Sigmoid colon (tissue), 7 donors: Measurements from ENCODE around the gene SNX5. TPM values are rescaled to one million over a fixed set of nuclear protein-coding genes. Genes with fewer than 3 reads are reported as not detected.
A peak's percentile ranks its signal among the peaks of the same experiment; 100 is the strongest.

Experiments
- DNase-seq: peaks from one replicate; pipeline ENCODE4 v3.0.0-alpha.2; 2019
- H3K27ac ChIP-seq, 4 donors: fragments of 200-600 bp; sonication (generic); one replicate each; pipeline ENCODE4 v1.5.1; 2016 to 2019; ENCODE audit warnings: mild to moderate bottlenecking in 1 of 4
- H3K27me3 ChIP-seq, 3 donors: fragments of 200-600 bp; sonication (generic); one replicate each; pipeline ENCODE4 v1.5.1; 2019; ENCODE audit warnings: mild to moderate bottlenecking in 1 of 3
- H3K36me3 ChIP-seq, 4 donors: fragments of 200-600 bp; sonication (generic); one replicate each; pipeline ENCODE4 v1.5.1; 2016 to 2019
- H3K4me1 ChIP-seq, 4 donors: fragments of 200-600 bp; sonication (generic); one replicate each; pipeline ENCODE4 v1.5.1; 2017 to 2019
- H3K4me3 ChIP-seq, 4 donors: fragments of 200-600 bp; sonication (generic); one replicate each; pipeline ENCODE4 v1.5.1; 2017 to 2019; ENCODE audit warnings: mild to moderate bottlenecking in 2 of 4, moderate library complexity in 1 of 4
- H3K9me3 ChIP-seq, 4 donors: fragments of 200-600 bp in 3 of 4; sonication (generic) in 3 of 4; one replicate each; pipeline versions ENCODE4 v1.5.1 to v1.6.1; 2013 to 2019
- CTCF ChIP-seq, 4 experiments: fragments of 450-650 bp in 3 of 4; fragments of 200-600 bp in 1 of 4; IDR thresholded peaks; one replicate each; pipeline ENCODE4 v1.5.1; 2016 to 2019; ENCODE audit warnings: antibody characterized with exemption in 4 of 4, mild to moderate bottlenecking in 3 of 4, moderate library complexity in 2 of 4
- EP300 ChIP-seq, 4 donors: sonication (generic); formaldehyde crosslinking; IDR thresholded peaks; one replicate each; pipeline ENCODE4 v1.6.1; 2017; ENCODE audit warnings: antibody characterized with exemption in 4 of 4
- POLR2A ChIP-seq, 2 donors: fragments of 450-650 bp; IDR thresholded peaks; one replicate each; pipeline ENCODE4 v1.6.1; 2016; ENCODE audit warnings: antibody characterized with exemption in 2 of 2, mild to moderate bottlenecking in 2 of 2, moderate library complexity in 2 of 2
- POLR2AphosphoS5 ChIP-seq, 4 donors: sonication (generic); formaldehyde crosslinking; IDR thresholded peaks; one replicate each; pipeline ENCODE4 v1.6.1; 2017; ENCODE audit warnings: antibody characterized with exemption in 4 of 4
- WGBS, 2 donors: extraction: QIAGEN DNeasy Blood & Tissue Kit; methylation state at CpG; one replicate each; pipeline ENCODE4 v1.1.7; 2013; 5-methylcytosine and 5-hydroxymethylcytosine counted together
- intact Hi-C: fragments of 100-400 bp; cut with DNase I; formaldehyde crosslinking; loops from one replicate; pipeline ENCODE4 v1.15.1; 2023
- polyA plus RNA-seq, 3 donors: library from polyadenylated mRNA; stranded (reverse); fragments of 200-250 nt; gene quantifications; one replicate each; pipeline ENCODE4 v1.2.3, GENCODE V29; 2013
- total RNA-seq, 4 donors: library from RNA; depleted of rRNA; stranded (reverse); fragments of >200 nt; gene quantifications; one replicate each; pipeline ENCODE4 v1.1.0, GENCODE V29; 2016
- donor health status: healthy with polysubstance abuse.
- donor health status: Bipolar disorder and iron deficiency.
- donor health status: healthy.

The SNX5 gene
- total and polyA plus RNA-seq, 7 donors = 69.0 to 98.5 (median 79.5) TPM

GRCh38 chr20:17905544-17905943 is 63.0 kb downstream of the SNX5 start:
- Histone ChIP-seq H3K27ac (no peak overlapping the region), H3K36me3 (no peaks in the 10 kb centered on the region), H3K27me3 (no peaks in the 10 kb centered on the region), H3K4me1 (peaks cover 0 to 10% (median 8%) of the 10 kb centered on the region in 4 donors), H3K4me3 (no peak overlapping the region), H3K9me3 (no peaks in the 10 kb centered on the region)
- no peak for TF ChIP-seq EP300 (IDR thresholded peaks at IDR 0.05)
- no peak for TF ChIP-seq POLR2AphosphoS5 (IDR thresholded peaks at IDR 0.05)
- no peak for TF ChIP-seq CTCF (IDR thresholded peaks at IDR 0.05)
- no peak for TF ChIP-seq POLR2A (IDR thresholded peaks at IDR 0.05)
- intact Hi-C loops = no loop called here
- DNase-seq = no peak
- 88 to 95% methylated on average over 7 of the region's 7 CpGs for WGBS, 2 donors

DNA sequence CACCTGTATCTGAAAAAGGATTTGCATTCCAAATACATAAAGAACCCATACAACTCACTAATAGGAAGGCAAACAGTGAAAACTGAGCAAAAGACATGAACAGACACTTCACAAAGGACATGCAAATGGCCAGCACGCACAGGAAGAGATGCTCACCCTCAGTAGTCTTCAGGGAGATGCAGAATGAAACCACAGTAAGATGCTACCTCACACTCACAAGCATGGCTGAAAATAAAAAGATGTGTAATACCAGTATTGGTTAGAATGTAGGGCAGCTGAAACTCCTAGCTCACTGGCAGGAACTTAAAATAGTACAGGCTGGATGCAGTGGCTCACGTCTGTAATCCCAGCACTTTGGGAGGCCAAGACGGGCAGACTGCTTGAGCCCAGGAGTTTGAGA is 64.6 kb downstream of the SNX5 start:
- no peaks in the 10 kb centered on the region for H3K4me1 ChIP-seq
- H3K27ac ChIP-seq = no peak overlapping the region
- H3K27me3 ChIP-seq = no peaks in the 10 kb centered on the region
- intact Hi-C loops = loop anchor here (5.0 kb wide), 1 partner anchor 33 kb away; no protein-coding TSS in a partner anchor
- H3K36me3 ChIP-seq = no peaks in the 10 kb centered on the region
- WGBS, 2 donors = 56 to 72% methylated on average over 3 of the region's 3 CpGs
- no peak overlapping the region for H3K4me3 ChIP-seq
- no peak for DNase-seq
- no peaks in the 10 kb centered on the region for H3K9me3 ChIP-seq
- TF ChIP-seq CTCF (IDR thresholded peaks at IDR 0.05) = no peak
- TF ChIP-seq EP300 (IDR thresholded peaks at IDR 0.05) = no peak
- TF ChIP-seq POLR2AphosphoS5 (IDR thresholded peaks at IDR 0.05) = no peak
- no peak for TF ChIP-seq POLR2A (IDR thresholded peaks at IDR 0.05)

DNA sequence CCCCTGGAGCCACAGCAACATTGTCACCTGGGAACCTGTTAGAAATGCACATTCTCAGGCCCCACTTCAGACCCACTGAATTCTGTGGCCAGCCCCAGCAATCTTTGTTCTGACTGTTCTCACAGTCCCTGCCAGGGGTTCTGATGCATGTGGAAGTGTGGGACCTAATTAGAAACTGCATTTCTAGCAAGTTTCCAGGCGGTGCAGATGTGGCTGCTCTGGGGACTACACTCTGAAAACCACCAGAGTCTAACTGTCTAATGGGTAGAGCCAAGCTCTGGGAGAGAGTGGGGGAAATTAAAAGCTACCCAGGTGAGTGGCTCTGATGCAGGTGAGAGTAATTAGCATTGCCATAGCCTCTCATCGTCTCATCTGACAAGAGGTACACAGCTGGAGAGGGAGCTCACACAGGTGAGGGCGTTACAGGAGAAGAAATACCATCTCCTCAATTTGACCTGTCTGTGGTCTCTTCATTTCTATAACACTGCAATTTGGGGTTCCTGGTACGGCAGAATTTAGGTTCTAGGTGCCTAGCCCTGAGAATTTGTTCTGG is 66.0 kb downstream of the SNX5 start:
- H3K4me1 ChIP-seq = no peaks in the 10 kb centered on the region
- no peak overlapping the region for H3K4me3 ChIP-seq
- H3K36me3 ChIP-seq = no peaks in the 10 kb centered on the region
- no peaks in the 10 kb centered on the region for H3K9me3 ChIP-seq
- intact Hi-C loops = loop anchor here (5.0 kb wide), 1 partner anchor 35 kb away; no protein-coding TSS in a partner anchor
- no peak for DNase-seq
- WGBS, 2 donors = 83 to 91% methylated on average over 4 of the region's 4 CpGs
- no peak overlapping the region for H3K27ac ChIP-seq
- no peaks in the 10 kb centered on the region for H3K27me3 ChIP-seq
- no peak for TF ChIP-seq POLR2AphosphoS5 (IDR thresholded peaks at IDR 0.05)
- no peak for TF ChIP-seq EP300 (IDR thresholded peaks at IDR 0.05)
- TF ChIP-seq CTCF (IDR thresholded peaks at IDR 0.05) = no peak
- TF ChIP-seq POLR2A (IDR thresholded peaks at IDR 0.05) = no peak

DNA sequence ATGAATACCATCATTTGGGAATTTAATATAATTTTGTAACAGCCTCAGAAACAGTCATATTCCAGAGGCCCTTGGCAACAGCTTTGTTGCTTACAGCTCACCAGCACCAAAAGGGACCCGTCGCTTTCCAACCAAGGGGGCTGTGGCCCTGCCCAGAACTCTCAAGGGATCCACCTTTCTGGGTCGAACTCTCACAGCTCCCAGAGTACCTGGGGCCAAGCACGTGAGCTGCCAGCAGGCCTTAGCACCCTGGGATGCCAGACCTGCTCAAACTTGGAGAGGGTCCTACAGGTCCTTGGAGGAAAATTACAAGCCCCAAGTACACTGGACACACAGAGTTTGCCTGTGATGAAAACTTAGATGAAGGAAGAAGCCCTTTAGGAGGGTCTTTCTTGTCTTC is 66.6 kb downstream of the SNX5 start:
- Histone ChIP-seq H3K27ac (no peak overlapping the region), H3K9me3 (no peaks in the 10 kb centered on the region), H3K36me3 (no peaks in the 10 kb centered on the region), H3K4me3 (no peak overlapping the region), H3K27me3 (no peaks in the 10 kb centered on the region), H3K4me1 (no peaks in the 10 kb centered on the region)
- TF ChIP-seq POLR2AphosphoS5 (IDR thresholded peaks at IDR 0.05) = no peak
- DNase-seq = peak; percentile 35
- 81 to 93% methylated on average over 4 of the region's 4 CpGs for WGBS, 2 donors
- intact Hi-C loops = loop anchor here (5.0 kb wide), 1 partner anchor 35 kb away; no protein-coding TSS in a partner anchor

GRCh38 chr20:17898548-17898994 is 70.0 kb downstream of the SNX5 start:
- WGBS, 2 donors = 53 to 57% methylated on average over 7 of the region's 7 CpGs
- H3K27me3 ChIP-seq = no peaks in the 10 kb centered on the region
- H3K4me3 ChIP-seq = no peak overlapping the region
- peaks cover 0 to 25% (median 16%) of the 10 kb centered on the region in 4 donors for H3K4me1 ChIP-seq
- H3K36me3 ChIP-seq = no peaks in the 10 kb centered on the region
- no peak overlapping the region for H3K27ac ChIP-seq
- DNase-seq = peak; percentile 90
- H3K9me3 ChIP-seq = no peaks in the 10 kb centered on the region
- intact Hi-C loops = loop anchor here (1.0 to 5.0 kb wide), 3 partner anchors 91 to 394 kb away; no protein-coding TSS in a partner anchor
- peak in 2 of 4 donors; percentile 36 to 38 for TF ChIP-seq POLR2AphosphoS5 (IDR thresholded peaks at IDR 0.05)
- no peak for TF ChIP-seq POLR2A (IDR thresholded peaks at IDR 0.05)
- peak; percentile 77 to 97 (median 95) for TF ChIP-seq CTCF (IDR thresholded peaks at IDR 0.05)
- no peak for TF ChIP-seq EP300 (IDR thresholded peaks at IDR 0.05)
